HepG2 (cell line): ENCODE measurements around the gene GNG4. TPM values are rescaled to one million over a fixed set of nuclear protein-coding genes. Genes with fewer than 3 reads are reported as not detected.

Experiments used
- BCL6 ChIP-seq: IDR thresholded peaks from 2 replicates; pipeline ENCODE4 v1.6.1; 2016; ENCODE audit warnings: missing genetic modification reagents, missing compliant biosample characterization
- CBX5 ChIP-seq: sonication (generic); formaldehyde crosslinking; IDR thresholded peaks from 2 replicates; pipeline ENCODE4 v1.4.0; 2020; ENCODE audit warnings: missing genetic modification reagents, borderline replicate concordance
- CENPT ChIP-seq: sonication (generic); formaldehyde crosslinking; IDR thresholded peaks from 2 replicates; pipeline ENCODE4 v1.8.0; 2022; ENCODE audit warnings: low read depth, mild to moderate bottlenecking, moderate library complexity, missing genetic modification reagents
- GMEB1 ChIP-seq: sonication (generic); formaldehyde crosslinking; IDR thresholded peaks from 2 replicates; pipeline ENCODE4 v1.5.1; 2020; ENCODE audit warnings: missing genetic modification reagents, mild to moderate bottlenecking, borderline replicate concordance
- IRF2 ChIP-seq: IDR thresholded peaks from 2 replicates; pipeline ENCODE4 v1.6.1; 2018; ENCODE audit warnings: missing genetic modification reagents, missing compliant biosample characterization
- JUN ChIP-seq: sonication (generic); formaldehyde crosslinking; IDR thresholded peaks from 2 replicates; pipeline ENCODE4 v1.4.0; 2020; ENCODE audit warnings: mild to moderate bottlenecking, missing genetic modification reagents
- MAZ ChIP-seq, 2 experiments: sonication (generic) in 1 of 2; formaldehyde crosslinking in 1 of 2; IDR thresholded peaks; 2 replicates each; pipeline versions ENCODE4 v1.5.0 to v1.6.1; 2012 to 2020; ENCODE audit warnings: low read depth in 2 of 2, mild to moderate bottlenecking in 2 of 2, borderline replicate concordance in 1 of 2, improper control_type of control experiment in 1 of 2, low read length in 1 of 2, missing genetic modification reagents in 1 of 2, moderate library complexity in 1 of 2
- NR2F1 ChIP-seq, 2 experiments: fragments of 450-650 bp in 1 of 2; formaldehyde crosslinking in 1 of 2; IDR thresholded peaks; 2 replicates each; pipeline versions ENCODE4 v1.5.0 to v1.6.1; 2016 to 2020; ENCODE audit warnings: mild to moderate bottlenecking in 1 of 2, missing compliant biosample characterization in 1 of 2, missing genetic modification reagents in 1 of 2, moderate library complexity in 1 of 2
- ZNF281 ChIP-seq: sonication (generic); formaldehyde crosslinking; IDR thresholded peaks from 2 replicates; pipeline ENCODE4 v1.4.0; 2020; ENCODE audit warnings: missing genetic modification reagents, borderline replicate concordance
- ZNF496 ChIP-seq: sonication (generic); formaldehyde crosslinking; IDR thresholded peaks from 2 replicates; pipeline ENCODE4 v1.8.1; 2023; ENCODE audit warnings: mild to moderate bottlenecking, moderate library complexity, missing genetic modification reagents; ENCODE audit not compliant: insufficient replicate concordance
- ZNF878 ChIP-seq: sonication (generic); formaldehyde crosslinking; IDR thresholded peaks from 2 replicates; pipeline ENCODE4 v1.8.1; 2023; ENCODE audit warnings: mild to moderate bottlenecking, missing genetic modification reagents, moderate library complexity
- ZNF883 ChIP-seq: sonication (generic); formaldehyde crosslinking; IDR thresholded peaks from 2 replicates; pipeline ENCODE4 v1.5.1; 2020; ENCODE audit warnings: mild to moderate bottlenecking, missing genetic modification reagents; ENCODE audit errors: not compliant biosample characterization
- polyA plus RNA-seq, 8 experiments: library from polyadenylated mRNA; depleted of rRNA in 3 of 8; stranded (reverse) in 7 of 8; unstranded in 1 of 8; fragments of >200 nt; fragmentation: Illumina TruSeq in 4 of 8; extraction: Trizol in 4 of 8; gene quantifications; 2 replicates each; pipeline versions ENCODE4 v1.2.1 to v1.2.3, GENCODE V29; 2011 to 2016; ENCODE audit warnings: low read depth in 4 of 8, missing spikeins in 1 of 8, mixed read lengths in 1 of 8; ENCODE audit not compliant: insufficient read depth in 1 of 8
- total RNA-seq, 5 experiments: library from RNA; depleted of rRNA; stranded (reverse); fragments of >200 nt; fragmentation: Illumina TruSeq; extraction: Trizol; gene quantifications; 2 replicates each; pipeline ENCODE4 v1.2.3, GENCODE V29; 2016; ENCODE audit warnings: low read depth in 1 of 5
- TF ChIP-seq, protein P1 (sequence below): sonication (generic); formaldehyde crosslinking; IDR thresholded peaks from 2 replicates; pipeline ENCODE4 v1.5.0; 2020; ENCODE audit warnings: mild to moderate bottlenecking, missing genetic modification reagents, borderline replicate concordance
- TF ChIP-seq, protein P2 (sequence below): sonication (generic); formaldehyde crosslinking; IDR thresholded peaks from 2 replicates; pipeline ENCODE4 v1.4.0; 2020; ENCODE audit warnings: low read depth, missing genetic modification reagents

GNG4 gene
- total and polyA plus RNA-seq, 2 of the 13 experiments (the other 11 are each of a cell fraction or from before 2014, with no cell fraction given): 27.1 to 69.5 TPM

GRCh38 chr1:235614442-235614954, 35.1 kb downstream of the GNG4 start (continued):
- TF ChIP-seq CENPT (CRISPR knock-in tag): 0 out of 2 replicates have a peak, but pooled peaks have one; percentile 52
- peak; percentile 32; the same call in 1 of the 2 replicates for TF ChIP-seq BCL6 (CRISPR knock-in tag)
- no peak for TF ChIP-seq ZNF496
- TF ChIP-seq JUN (CRISPR knock-in tag): 0 out of 2 replicates have a peak, but pooled peaks have one; percentile 33
- TF ChIP-seq, protein P1, sequence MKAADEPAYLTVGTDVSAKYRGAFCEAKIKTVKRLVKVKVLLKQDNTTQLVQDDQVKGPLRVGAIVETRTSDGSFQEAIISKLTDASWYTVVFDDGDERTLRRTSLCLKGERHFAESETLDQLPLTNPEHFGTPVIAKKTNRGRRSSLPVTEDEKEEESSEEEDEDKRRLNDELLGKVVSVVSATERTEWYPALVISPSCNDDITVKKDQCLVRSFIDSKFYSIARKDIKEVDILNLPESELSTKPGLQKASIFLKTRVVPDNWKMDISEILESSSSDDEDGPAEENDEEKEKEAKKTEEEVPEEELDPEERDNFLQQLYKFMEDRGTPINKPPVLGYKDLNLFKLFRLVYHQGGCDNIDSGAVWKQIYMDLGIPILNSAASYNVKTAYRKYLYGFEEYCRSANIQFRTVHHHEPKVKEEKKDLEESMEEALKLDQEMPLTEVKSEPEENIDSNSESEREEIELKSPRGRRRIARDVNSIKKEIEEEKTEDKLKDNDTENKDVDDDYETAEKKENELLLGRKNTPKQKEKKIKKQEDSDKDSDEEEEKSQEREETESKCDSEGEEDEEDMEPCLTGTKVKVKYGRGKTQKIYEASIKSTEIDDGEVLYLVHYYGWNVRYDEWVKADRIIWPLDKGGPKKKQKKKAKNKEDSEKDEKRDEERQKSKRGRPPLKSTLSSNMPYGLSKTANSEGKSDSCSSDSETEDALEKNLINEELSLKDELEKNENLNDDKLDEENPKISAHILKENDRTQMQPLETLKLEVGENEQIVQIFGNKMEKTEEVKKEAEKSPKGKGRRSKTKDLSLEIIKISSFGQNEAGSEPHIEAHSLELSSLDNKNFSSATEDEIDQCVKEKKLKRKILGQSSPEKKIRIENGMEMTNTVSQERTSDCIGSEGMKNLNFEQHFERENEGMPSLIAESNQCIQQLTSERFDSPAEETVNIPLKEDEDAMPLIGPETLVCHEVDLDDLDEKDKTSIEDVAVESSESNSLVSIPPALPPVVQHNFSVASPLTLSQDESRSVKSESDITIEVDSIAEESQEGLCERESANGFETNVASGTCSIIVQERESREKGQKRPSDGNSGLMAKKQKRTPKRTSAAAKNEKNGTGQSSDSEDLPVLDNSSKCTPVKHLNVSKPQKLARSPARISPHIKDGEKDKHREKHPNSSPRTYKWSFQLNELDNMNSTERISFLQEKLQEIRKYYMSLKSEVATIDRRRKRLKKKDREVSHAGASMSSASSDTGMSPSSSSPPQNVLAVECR (CRISPR knock-in tag): peak; percentile 81
- TF ChIP-seq CBX5 (CRISPR knock-in tag): 0 out of 2 replicates have a peak, but pooled peaks have one; percentile 72
- TF ChIP-seq NR2F1 (CRISPR knock-in tag; IDR thresholded peaks at IDR 0.05): 0 out of 4 replicates have a peak, but pooled peaks of 1 of the 2 experiments have one; percentile 41
- TF ChIP-seq IRF2: peak; percentile 70
- peak; percentile 31 for TF ChIP-seq ZNF883 (CRISPR knock-in tag)
- peak; percentile 37; the same call in 1 of the 2 replicates for TF ChIP-seq GMEB1 (CRISPR knock-in tag)
- no peak for TF ChIP-seq MAZ (IDR thresholded peaks at IDR 0.05; ENCODE audit: borderline replicate concordance, low read depth, low read length)
- TF ChIP-seq MAZ (CRISPR knock-in tag; IDR thresholded peaks at IDR 0.05; ENCODE audit: low read depth): peak; percentile 55; the same call in 1 of the 2 replicates
- TF ChIP-seq, protein P2, sequence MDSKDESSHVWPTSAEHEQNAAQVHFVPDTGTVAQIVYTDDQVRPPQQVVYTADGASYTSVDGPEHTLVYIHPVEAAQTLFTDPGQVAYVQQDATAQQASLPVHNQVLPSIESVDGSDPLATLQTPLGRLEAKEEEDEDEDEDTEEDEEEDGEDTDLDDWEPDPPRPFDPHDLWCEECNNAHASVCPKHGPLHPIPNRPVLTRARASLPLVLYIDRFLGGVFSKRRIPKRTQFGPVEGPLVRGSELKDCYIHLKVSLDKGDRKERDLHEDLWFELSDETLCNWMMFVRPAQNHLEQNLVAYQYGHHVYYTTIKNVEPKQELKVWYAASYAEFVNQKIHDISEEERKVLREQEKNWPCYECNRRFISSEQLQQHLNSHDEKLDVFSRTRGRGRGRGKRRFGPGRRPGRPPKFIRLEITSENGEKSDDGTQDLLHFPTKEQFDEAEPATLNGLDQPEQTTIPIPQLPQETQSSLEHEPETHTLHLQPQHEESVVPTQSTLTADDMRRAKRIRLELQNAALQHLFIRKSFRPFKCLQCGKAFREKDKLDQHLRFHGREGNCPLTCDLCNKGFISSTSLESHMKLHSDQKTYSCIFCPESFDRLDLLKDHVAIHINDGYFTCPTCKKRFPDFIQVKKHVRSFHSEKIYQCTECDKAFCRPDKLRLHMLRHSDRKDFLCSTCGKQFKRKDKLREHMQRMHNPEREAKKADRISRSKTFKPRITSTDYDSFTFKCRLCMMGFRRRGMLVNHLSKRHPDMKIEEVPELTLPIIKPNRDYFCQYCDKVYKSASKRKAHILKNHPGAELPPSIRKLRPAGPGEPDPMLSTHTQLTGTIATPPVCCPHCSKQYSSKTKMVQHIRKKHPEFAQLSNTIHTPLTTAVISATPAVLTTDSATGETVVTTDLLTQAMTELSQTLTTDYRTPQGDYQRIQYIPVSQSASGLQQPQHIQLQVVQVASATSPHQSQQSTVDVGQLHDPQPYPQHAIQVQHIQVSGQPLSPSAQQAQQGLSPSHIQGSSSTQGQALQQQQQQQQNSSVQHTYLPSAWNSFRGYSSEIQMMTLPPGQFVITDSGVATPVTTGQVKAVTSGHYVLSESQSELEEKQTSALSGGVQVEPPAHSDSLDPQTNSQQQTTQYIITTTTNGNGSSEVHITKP (CRISPR knock-in tag): peak; percentile 75; the same call in 1 of the 2 replicates
- peak; percentile 54; the same call in 1 of the 2 replicates for TF ChIP-seq ZNF281 (CRISPR knock-in tag)
- 0 out of 2 replicates have a peak, but pooled peaks have one; percentile 43 for TF ChIP-seq ZNF878 (CRISPR knock-in tag)
